ENCODE data around the gene DGKK.

DGKK gene, protein sequence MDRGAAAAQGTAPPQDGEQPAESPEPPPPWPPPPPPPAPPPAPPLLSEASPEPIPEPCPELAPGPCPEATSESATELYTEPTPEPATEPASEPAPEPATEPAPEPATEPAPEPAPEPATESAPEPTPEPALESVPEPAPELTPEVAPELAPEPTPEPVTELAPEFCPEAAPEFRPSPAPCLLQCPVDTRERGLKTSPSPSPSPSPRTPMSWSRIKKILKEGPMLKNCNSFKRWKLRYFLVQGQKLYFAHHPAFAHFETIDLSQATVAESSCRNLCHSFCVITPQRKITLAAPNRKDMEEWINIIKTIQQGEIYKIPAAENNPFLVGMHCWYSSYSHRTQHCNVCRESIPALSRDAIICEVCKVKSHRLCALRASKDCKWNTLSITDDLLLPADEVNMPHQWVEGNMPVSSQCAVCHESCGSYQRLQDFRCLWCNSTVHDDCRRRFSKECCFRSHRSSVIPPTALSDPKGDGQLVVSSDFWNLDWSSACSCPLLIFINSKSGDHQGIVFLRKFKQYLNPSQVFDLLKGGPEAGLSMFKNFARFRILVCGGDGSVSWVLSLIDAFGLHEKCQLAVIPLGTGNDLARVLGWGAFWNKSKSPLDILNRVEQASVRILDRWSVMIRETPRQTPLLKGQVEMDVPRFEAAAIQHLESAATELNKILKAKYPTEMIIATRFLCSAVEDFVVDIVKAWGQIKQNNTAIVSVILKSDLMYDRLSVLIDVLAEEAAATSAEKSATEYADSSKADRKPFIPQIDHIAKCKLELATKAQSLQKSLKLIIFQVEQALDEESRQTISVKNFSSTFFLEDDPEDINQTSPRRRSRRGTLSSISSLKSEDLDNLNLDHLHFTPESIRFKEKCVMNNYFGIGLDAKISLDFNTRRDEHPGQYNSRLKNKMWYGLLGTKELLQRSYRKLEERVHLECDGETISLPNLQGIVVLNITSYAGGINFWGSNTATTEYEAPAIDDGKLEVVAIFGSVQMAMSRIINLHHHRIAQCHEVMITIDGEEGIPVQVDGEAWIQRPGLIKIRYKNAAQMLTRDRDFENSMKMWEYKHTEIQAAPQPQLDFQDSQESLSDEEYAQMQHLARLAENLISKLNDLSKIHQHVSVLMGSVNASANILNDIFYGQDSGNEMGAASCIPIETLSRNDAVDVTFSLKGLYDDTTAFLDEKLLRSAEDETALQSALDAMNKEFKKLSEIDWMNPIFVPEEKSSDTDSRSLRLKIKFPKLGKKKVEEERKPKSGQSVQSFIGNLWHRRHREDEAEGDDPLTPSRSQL

DNA sequence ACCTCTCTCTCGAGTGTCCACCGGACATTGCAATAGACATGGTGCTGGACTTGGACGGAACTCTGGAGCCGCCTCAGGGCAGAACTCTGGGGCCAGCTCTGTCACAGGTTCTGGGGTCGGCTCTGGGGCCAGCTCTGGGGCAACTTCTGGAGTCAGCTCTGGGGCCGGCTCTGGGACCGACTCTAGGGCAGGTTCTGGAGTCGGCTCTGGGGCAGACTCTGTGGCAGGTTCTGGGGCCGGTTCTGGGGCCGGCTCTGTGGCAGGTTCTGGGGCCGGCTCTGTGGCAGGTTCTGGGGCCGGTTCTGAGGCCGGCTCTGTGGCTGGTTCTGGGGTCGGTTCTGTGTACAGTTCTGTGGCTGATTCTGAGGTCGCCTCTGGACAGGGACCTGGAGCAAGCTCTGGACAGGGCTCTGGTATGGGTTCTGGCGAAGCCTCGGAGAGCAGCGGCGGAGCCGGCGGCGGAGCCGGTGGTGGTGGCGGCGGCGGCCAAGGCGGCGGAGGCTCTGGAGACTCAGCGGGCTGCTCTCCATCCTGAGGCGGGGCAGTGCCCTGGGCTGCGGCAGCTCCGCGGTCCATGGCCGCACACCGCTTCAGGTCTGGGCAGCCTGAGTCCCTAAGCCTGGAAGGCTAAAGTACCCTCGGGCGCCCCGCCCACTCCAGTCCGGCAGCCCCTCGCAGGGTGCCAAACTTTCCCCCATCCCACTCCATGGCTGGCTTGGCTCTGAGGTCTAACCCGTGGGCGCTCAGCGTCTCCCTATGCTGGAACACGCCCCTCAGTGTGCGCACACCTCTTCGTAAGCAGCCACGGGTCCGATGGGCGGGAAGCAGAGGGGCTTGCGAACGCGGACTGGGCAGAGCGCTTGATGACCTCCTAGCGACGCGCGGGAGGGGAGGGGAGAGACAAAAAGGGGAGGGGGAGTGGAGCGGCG is at the start of gene DGKK:
Gene DGKK, minus strand, starts transcription at position 723 of the 929 bp plus-strand sequence. Its CDS starts 147 bp downstream, at position 576.
- no peak for DNase-seq (ENCODE audit: low read depth)
- TF ChIP-seq, protein P1, sequence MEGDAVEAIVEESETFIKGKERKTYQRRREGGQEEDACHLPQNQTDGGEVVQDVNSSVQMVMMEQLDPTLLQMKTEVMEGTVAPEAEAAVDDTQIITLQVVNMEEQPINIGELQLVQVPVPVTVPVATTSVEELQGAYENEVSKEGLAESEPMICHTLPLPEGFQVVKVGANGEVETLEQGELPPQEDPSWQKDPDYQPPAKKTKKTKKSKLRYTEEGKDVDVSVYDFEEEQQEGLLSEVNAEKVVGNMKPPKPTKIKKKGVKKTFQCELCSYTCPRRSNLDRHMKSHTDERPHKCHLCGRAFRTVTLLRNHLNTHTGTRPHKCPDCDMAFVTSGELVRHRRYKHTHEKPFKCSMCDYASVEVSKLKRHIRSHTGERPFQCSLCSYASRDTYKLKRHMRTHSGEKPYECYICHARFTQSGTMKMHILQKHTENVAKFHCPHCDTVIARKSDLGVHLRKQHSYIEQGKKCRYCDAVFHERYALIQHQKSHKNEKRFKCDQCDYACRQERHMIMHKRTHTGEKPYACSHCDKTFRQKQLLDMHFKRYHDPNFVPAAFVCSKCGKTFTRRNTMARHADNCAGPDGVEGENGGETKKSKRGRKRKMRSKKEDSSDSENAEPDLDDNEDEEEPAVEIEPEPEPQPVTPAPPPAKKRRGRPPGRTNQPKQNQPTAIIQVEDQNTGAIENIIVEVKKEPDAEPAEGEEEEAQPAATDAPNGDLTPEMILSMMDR (IDR thresholded peaks at IDR 0.05; ENCODE audit: low read depth, low read length, missing control alignments), result no peak
- in situ Hi-C loops (cut with HindIII; ENCODE audit: low sequenced_read_pairs), result no loop called here
- no peak within 1 kb of the TSS for H3K4me3 ChIP-seq (ENCODE audit: low read depth, low read length)

DNA sequence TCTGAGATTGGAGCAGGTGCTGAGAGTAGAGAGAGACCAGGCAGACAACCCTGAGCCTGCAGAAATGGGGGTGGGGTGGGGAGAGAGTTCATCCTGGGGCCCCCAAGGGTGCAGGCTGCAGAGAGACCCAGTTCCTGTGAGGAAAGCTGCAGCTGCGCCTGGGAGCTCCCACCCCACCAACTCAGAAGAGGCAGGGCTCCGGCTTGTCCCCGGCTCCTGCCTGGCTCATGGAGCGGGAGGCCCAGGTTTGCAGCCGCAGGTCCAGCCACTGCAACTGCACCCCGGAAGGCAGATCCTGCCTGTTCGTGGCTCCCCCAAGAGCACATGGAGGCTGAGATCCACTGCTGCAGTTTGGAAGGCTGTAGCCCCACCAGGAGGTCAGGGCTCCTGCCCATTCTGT is 44.2 kb upstream of the DGKK start:
- no peak for DNase-seq (ENCODE audit: low read depth)
- in situ Hi-C loops (cut with HindIII; ENCODE audit: low sequenced_read_pairs), result no loop called here
- H3K4me3 ChIP-seq (ENCODE audit: low read depth, low read length), result no peak overlapping the region
- TF ChIP-seq, protein P1 (IDR thresholded peaks at IDR 0.05; ENCODE audit: low read depth, low read length, missing control alignments), result no peak

DNA sequence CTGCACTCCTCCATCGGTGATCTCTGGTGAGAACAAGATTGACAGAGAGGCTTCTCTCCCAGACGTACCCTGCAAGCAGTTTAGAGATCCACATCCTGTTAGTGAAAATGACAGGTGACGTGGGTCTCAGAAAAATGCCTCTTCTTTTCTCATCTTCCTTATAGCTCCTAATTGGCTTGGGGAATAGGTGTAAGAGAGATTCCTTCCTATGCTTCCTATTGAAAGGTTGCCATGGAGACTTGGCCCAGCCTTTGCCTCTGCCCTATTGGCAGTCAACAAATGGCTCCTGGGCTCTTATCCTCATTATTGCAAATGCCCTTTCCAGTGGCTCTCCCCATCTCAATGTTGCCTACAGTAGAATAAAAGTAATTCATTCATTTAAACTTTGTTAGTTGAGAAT is 26.5 kb upstream of the DGKK start:
- TF ChIP-seq, protein P1 (IDR thresholded peaks at IDR 0.05; ENCODE audit: low read depth, low read length, missing control alignments), result no peak
- in situ Hi-C loops (cut with HindIII; ENCODE audit: low sequenced_read_pairs), result no loop called here
- no peak overlapping the region for H3K4me3 ChIP-seq (ENCODE audit: low read depth, low read length)
- no peak for DNase-seq (ENCODE audit: low read depth)

DNA sequence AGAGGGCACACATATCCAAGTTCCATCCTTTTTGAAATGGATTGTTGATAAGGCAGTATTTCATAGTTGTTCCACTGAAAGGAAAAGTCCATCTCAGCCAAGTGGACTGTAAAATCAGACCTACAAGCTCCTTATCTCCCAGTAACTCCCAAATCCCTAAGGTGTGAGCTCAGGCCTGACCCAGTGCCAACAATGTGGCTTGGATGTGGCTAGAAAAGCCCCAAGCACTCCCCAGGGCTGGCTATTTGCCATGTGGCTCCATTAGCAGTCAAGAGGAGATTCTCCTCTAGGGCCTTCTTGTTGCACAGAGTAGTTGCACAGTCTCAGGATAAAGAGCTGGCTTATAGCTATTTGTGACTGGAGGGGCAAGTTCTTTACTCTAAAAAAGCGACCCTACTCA is 25.0 kb upstream of the DGKK start:
- DNase-seq (ENCODE audit: low read depth), result no peak
- TF ChIP-seq, protein P1 (IDR thresholded peaks at IDR 0.05; ENCODE audit: low read depth, low read length, missing control alignments), result no peak
- in situ Hi-C loops (cut with HindIII; ENCODE audit: low sequenced_read_pairs), result no loop called here
- no peak overlapping the region for H3K4me3 ChIP-seq (ENCODE audit: low read depth, low read length)

DNA sequence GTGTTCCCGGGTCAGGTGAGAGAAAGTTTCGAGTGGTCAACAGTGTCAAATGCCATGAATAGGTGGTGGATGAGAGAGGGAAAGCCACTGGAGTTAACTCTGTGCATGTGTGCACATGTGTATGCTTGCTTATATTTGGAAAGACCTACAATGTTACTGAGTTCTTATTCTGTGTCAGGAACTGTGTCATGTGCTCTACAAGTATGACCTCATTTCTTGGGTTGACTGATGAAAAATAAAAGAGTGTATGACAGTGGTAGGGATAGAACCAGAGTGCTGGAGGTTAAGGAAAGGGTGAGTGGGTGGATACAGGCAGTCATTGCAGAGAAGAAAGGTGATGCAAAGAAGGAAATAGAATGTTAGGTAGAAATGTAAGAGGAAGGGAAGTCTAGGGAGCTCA is 22.1 kb upstream of the DGKK start:
- no peak overlapping the region for H3K4me3 ChIP-seq (ENCODE audit: low read depth, low read length)
- in situ Hi-C loops (cut with HindIII; ENCODE audit: low sequenced_read_pairs), result no loop called here
- DNase-seq (ENCODE audit: low read depth), result no peak
- TF ChIP-seq, protein P1 (IDR thresholded peaks at IDR 0.05; ENCODE audit: low read depth, low read length, missing control alignments), result no peak

Measured in astrocyte of the cerebellum (primary cell).